Stimulated activated CD8-positive, alpha-beta memory T cell treated with anti-CD3 and anti-CD28 coated beads, Interleukin-4, amount 100 ng/mL, for 1 hour (primary cell): ENCODE results near the gene GBF1.
A peak's percentile ranks its signal among the peaks of the same experiment; 100 is the strongest.
"Not testable (repeated sequence)": the region's sequence is repeated elsewhere in the genome, so short reads cannot be mapped to it uniquely, and the experiment has no call there.

ENCODE experiments used
- DNase-seq, 2 donors: peaks; one replicate each; pipeline ENCODE4 v3.0.0-alpha.2; 2020; ENCODE audit warnings: low read depth in 2 of 2, low spot score in 1 of 2

The GBF1 gene

GRCh38 chr10:102300278-102300843 is 55.0 kb downstream of the GBF1 start:
- no peak for DNase-seq

GRCh38 chr10:102300912-102301311 is 55.6 kb downstream of the GBF1 start:
- not testable (repeated sequence) for DNase-seq

GRCh38 chr10:102301332-102301731 is 56.0 kb downstream of the GBF1 start:
- not testable (repeated sequence) for DNase-seq

- no peak for DNase-seq
Measured at GRCh38 chr10:102302611-102303010, 57.3 kb downstream of the GBF1 start.

- DNase-seq, result no peak
Measured at GRCh38 chr10:102306006-102306405, 60.7 kb downstream of the GBF1 start.

GRCh38 chr10:102306710-102307109 is 61.4 kb downstream of the GBF1 start:
- DNase-seq, result no peak

GRCh38 chr10:102308318-102308717 is 63.0 kb downstream of the GBF1 start:
- not testable (repeated sequence) for DNase-seq

GRCh38 chr10:102309236-102309635 is 63.9 kb downstream of the GBF1 start:
- no peak for DNase-seq

- DNase-seq, result no peak
Measured at GRCh38 chr10:102309916-102310315, 64.6 kb downstream of the GBF1 start.

- DNase-seq, result no peak
Measured at GRCh38 chr10:102310361-102311024, 65.2 kb downstream of the GBF1 start.

GRCh38 chr10:102311025-102311420 is 65.7 kb downstream of the GBF1 start:
- DNase-seq, result no peak

GRCh38 chr10:102312683-102313082 is 67.4 kb downstream of the GBF1 start:
- no peak for DNase-seq

- DNase-seq, result no peak
Measured at GRCh38 chr10:102313221-102313896, 68.0 kb downstream of the GBF1 start.

GRCh38 chr10:102314801-102315200 is 69.5 kb downstream of the GBF1 start:
- DNase-seq, result no peak

- no peak for DNase-seq
Measured at GRCh38 chr10:102316421-102316820, 71.1 kb downstream of the GBF1 start.

- DNase-seq, result peak in 1 of 2 donors; percentile 17
Measured at GRCh38 chr10:102322914-102323313, 77.6 kb downstream of the GBF1 start.

GRCh38 chr10:102324061-102324460 is 78.7 kb downstream of the GBF1 start:
- no peak for DNase-seq

- DNase-seq, result no peak
Measured at GRCh38 chr10:102326031-102326430, 80.7 kb downstream of the GBF1 start.

- no peak for DNase-seq
Measured at GRCh38 chr10:102327002-102327401, 81.7 kb downstream of the GBF1 start.

- DNase-seq, result no peak
Measured at GRCh38 chr10:102327641-102328040, 82.3 kb downstream of the GBF1 start.

- DNase-seq, result no peak
Measured at GRCh38 chr10:102332772-102333171, 87.4 kb downstream of the GBF1 start.

- no peak for DNase-seq
Measured at GRCh38 chr10:102334101-102334500, 88.8 kb downstream of the GBF1 start.
